ENCODE data around the gene ERH.
"Not testable (repeated sequence)": the region's sequence is repeated elsewhere in the genome, so short reads cannot be mapped to it uniquely, and the experiment has no call there.

ERH gene

DNA sequence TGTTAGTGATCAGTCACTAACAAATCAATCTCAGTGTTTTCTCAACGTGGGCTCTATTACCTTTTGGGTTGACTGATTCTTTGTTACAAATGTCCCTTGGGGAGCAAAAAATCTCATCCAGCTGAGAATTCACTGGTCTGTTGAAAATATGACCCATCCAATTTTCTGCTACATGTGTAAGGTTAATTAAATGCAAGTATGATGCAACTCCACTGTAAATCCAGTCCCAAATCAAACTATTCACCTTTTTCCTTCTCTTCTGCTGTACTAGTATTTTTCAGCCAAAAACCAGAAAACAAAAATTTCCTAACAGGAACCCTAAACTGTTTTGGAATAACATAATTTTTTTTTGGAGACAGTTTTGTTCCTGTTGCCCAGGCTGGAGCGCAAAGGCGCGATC, 2.2 kb downstream of the ERH start:
- DNase-seq (ENCODE audit: low spot score) = no peak

DNA sequence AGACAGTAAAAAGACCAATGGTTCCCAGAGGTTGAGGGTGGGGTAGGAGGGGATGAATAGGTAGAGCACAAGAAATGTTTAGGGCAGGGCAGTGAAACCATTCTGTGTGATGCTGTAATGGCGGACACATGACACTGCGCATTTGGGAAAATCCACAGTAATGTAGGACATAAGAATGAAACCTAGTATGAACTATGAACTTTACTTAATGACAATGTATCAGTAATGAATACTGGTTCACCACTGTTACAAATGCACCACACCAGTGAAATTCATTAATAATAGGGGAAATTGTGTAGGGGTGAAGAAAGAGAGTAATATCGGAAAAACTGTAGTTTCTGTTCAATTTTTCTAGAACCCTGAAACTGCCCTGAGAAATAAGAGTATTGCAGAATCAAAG, 5.6 kb downstream of the ERH start:
- DNase-seq (ENCODE audit: low spot score) = no peak

DNA sequence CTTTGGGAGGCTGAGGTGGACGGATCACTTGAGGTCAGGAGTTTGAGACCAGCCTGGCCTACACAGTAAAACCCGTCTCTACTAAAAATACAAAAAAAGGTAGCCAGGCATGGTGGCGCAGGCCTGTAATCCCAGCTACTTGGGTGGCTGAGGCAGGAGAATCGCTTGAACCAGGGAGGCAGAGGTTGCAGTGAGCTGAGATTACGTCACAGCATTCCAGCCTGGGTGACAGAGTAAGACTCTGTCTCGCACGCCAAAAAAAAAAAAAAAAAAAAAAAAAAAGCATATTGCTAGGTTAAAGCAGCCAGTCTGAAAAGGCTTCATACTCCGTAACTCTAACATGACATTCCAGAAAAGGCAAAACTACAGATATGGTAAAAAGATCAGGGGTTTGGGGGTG, 6.7 kb downstream of the ERH start:
- not testable (repeated sequence) for DNase-seq (ENCODE audit: low spot score)

DNA sequence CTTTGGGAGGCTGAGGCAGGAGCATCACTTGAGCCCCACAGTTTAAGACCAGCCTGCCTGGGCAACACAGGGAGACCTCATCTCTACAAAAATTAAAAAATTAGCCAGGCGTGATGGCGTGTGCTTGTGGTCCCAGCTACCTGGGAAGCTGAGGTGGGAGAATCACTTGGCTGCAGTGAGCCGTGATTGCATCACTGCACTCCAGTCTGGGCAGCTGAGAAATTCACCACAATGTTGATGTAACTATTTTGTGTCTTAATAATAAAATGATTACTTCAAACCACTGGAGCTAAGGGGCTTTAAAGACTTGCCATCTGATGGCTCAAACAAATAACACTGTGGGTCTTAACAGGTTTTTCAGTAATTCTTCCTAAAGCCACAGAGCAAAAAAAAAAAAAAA, 10.8 kb downstream of the ERH start:
- DNase-seq (ENCODE audit: low spot score) = no peak

DNA sequence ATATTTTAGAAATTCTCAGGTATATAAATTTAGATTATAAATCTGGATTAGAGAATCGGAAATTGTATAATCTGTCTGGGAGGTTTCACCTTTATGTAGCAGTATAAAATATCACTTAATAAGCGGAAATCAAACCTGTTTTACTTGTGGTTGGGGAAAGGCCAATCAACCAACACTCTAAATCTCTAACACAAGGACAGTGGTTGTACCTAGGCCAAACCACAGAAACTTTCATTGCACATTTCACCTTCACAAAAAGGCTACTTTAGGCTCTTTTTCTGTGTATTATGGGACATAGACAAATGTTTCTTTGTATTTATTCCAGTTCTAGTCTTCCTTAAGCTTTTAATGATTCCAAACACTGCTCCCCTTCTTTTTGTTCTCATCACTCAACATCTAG, 19.8 kb downstream of the ERH start:
- no peak for DNase-seq (ENCODE audit: low spot score)

DNA sequence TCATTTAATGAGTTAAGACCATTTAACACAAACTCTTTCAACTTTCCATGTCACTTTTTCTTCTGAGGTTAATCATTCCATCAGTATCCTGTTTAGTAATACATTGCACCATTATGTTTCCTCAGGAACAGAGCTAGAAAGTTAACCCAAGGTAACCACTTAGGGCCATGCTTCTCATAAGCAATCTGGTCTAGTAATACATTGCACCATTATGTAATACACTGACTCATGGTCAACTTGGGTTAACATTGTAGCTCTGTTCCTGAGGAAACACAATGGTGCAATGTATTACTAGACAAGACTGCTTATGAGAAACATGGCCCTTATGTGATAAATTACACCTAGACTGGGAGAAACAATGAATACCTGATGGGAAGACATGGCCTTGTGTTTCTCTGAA, 21.7 kb downstream of the ERH start:
- DNase-seq (ENCODE audit: low spot score) = no peak

DNA sequence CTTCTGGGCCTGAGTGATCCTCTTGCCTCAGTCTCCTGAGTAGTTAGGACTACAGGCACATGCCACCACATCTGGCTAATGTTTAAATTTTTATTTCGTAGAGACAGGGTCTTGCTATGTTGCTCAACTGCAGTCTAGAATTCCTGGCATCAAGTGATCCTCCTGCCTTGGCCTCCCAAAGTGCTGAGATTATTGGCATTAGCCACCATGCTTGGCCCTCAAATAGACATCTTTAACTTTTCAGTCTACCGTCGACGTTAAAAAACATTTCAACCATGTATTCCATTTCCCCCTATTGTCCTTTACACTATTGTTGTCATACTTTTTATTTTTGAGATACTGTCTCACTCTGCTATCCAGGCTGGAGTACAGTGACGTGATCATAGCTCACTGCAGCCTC, 22.4 kb downstream of the ERH start:
- no peak for DNase-seq (ENCODE audit: low spot score)

DNA sequence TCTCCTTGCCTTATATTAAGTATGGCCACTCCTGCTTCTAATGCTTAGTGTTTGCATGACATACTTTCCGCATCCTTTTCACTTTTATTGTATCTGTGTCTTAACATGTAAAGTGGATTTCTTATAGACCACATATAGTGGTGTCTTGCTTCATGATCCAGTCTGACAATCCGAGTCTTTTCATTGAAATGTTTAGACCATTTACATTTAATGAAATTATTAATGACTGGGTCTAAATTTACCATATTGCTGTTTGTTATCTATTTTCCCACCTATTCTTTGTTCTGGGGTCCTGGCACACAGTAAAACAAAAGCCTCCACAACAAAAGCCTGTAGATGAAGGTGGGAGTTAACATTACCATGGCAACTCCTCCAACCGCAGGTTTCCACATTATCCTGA, 22.9 kb downstream of the ERH start:
- no peak for DNase-seq (ENCODE audit: low spot score)

DNA sequence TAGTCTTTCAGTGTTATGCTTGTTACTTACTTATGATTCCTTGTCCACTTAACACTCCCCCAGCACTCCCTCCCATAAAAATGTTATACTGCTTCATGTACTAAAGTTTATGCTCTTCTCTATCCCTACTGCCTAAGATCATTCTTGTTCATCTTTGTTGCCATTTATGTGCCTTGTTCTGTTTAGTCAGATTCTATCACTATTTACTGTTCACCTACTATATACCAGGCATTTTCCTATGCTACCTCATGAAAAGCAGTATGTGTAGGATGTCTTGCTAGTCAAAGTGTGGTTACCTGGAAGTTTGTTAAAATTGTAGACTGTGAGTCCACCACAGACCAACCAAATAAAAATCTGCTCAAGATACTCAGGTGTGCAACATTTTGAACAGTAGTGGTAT, 23.9 kb downstream of the ERH start:
- DNase-seq (ENCODE audit: low spot score) = no peak

DNA sequence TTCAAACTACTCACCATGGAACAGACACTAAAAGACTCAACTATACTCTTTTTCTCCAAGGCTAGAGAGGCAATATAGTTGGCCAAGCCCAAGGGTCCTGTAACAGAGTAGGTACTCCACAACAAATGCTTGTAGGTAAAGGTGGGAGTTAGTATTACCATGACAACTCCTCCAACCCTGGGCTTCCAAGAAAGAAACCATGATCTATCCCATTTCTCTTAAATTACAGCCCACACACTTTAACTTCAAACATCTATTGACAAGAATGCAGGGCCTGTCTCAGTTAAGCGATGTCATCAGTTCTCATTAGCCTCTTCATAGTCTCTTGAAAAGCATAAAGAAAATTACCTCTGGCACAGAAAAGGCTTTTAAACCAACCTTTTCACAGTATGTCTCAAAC, 25.0 kb downstream of the ERH start:
- DNase-seq (ENCODE audit: low spot score) = no peak

DNA sequence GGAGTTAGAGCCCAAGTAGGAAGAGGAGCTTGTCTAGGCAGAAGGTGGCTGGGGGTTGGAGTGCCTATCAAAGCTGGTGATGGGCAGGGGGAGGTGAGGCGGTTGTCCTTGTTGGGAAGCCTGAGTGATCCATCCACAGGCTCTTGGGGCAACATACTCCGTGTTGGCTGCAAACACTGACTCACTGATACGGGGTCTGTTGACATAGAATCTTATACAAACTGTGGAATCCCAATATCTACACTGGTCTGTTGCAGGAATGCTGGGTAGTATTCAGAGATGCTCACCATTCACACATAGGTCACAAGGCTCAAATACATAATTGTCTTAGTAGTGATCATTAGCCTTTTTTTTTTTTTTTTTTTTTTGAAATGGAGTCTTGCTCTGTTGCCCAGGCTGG, 26.0 kb downstream of the ERH start:
- DNase-seq (ENCODE audit: low spot score) = no peak

DNA sequence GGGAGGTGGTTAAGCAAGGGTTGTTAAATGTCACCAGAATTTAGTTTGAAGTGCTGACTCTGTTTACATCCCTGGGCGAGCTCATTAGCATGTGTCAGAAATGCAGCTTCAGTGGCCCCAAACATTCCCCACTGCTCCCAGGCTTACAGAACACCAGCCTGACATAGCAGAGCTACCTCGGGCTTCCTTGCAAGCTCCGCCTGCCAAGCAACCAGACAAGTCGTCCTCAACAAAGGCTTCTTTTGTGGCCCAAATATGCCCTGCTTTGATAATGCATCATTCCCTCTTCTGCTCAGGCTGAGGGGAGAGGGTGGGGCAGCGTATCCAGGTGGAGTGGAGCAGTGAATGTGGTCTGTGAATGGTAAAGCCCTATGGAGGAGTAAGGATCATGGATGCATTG, 28.0 kb downstream of the ERH start:
- DNase-seq (ENCODE audit: low spot score) = no peak

DNA sequence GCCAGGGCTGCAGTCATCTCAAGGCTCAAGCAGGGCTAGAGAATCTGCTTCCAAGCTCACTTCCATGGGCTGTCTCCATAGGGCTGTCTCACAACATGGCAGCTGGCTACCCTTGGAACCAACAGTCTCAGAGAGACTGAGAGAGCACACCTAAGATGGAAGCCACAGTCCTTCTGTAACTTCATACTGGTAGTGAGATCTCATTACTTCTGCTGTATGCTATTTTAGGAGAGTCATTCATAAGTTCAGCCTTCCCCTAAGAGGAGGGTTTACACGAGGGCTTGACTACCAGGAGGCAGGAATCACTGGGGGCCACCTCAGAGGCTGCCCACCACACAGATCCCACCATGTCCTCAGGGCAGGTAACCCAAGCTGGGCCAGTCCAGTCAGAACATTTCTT, 29.7 kb downstream of the ERH start:
- DNase-seq (ENCODE audit: low spot score) = no peak

DNA sequence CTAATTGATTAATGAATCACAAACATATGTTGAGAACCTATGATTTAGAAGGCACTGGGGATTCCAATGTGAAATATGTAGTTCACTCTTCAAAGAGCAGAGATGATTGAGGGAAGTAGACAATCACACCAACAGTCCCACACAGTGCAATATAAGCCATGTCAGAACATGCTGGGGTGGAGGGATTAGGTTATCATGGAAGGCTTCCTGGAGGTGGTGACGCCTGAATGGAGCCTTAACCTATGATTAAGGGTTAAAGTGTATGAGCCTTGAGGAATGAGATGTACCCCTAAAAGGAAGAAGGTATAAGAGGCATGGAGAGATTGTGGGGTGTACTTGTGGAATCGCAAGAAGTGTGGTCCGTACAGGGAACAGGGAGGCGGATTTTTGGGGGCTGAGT, 31.3 kb downstream of the ERH start:
- DNase-seq (ENCODE audit: low spot score) = no peak

DNA sequence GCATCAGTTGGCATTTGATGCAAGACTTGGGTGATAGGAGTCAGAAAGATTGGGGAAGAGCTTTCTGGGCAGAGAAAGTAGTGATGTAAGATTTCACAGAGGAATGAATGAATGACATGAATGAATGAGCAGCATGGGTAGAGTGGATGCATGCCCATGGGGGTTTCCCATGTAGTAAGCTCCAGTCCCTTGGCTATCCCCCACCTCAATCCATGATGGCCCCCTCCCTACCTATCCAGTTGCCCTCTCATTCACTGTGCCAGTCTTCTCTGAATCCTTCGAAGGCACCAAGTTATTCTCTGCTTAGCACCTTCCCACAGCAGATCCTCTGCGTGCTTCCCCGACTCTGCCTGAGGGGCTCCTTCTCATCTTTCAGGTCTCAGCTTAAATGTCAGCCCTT, 32.0 kb downstream of the ERH start:
- DNase-seq (ENCODE audit: low spot score) = no peak

DNA sequence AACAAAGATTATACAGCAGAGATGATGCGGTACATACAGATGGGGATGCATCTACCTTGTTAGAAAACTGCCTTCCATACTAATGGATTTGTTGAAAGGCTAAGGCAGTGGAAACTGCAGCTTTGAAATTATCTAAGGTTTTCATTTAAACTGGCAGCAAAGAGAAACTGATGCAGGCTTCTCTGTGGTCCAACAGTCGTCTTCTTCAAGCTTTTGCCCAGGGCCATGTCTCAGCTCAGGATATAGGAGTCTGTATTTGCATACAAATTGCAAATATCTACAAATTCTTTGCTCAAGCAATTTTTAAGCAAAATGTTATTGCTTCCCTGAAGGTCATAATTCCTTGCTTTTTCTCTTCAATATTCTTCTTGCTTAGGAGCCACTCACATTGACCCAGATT, 33.7 kb downstream of the ERH start:
- no peak for DNase-seq (ENCODE audit: low spot score)

DNA sequence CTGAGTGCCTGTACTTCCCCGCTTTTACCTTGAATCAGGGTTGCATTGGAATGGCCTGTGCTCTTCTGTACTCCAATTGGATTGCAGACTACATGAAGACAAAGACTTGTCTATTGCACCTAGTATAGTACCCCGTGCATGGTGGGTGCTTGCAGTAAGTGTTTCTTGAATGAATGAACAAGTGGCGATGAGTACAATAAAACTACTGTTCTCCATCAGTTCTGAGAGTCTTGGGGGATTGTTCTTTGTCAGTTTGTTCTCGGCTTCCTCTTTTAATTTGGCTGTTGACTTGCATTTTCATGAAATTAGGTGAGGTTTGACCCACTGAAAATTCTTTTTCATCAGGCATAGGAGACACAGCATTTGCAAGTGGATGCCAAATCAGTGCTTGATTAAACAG, 34.1 kb downstream of the ERH start:
- no peak for DNase-seq (ENCODE audit: low spot score)

DNA sequence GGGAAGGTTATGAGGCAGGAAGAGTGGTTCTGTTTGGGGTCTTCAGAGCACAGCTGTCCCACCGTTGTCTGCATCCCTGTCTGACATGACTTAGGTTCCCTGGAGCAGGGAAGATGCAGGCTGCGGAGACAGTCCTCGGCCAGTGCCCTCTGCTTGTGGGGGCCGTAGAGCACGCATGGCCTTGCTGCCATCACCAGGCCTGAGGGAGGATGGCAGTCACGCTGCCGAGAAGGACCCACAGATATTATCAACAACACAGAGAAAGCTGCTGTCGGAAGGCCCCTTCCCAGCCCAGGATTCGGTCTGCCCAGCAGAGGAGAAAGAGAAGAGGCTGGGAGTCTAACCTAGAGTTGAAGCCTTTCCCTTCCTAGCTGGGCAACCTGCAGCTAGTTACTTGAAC, 35.0 kb downstream of the ERH start:
- peak; percentile 84 for DNase-seq (ENCODE audit: low spot score)

DNA sequence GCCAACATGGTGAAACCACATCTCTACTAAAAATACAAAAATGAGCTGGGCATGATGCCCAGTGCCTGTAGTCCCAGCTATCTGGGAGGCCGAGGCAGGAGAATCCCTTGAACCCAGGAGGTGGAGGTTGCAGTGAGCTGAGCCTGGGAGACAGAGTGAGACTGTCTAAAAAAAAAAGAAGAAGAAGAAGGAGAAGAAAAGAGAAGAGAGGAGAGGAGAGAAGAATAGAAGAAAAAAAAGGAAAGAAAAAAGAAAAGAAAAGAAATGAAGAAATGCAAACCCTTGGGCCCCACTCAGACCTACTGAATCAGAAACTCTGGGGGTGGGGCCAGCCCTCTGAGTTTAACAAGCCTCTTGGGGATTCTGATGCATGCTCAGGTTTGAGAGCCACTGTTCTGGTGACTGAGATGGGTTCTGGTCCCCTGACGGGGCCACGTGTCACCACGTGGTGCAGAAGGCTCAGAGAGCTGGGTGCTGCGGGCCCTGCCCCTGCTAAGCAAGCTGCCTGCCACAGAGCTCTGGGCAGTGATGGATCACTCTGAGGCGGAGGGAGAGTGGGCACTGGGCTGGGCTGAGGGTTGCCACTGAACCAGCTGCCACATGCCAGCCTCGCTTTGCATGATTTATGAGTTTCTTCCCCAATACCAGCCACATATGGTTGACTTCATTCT, 37.5 kb downstream of the ERH start:
- DNase-seq (ENCODE audit: low spot score) = no peak

DNA sequence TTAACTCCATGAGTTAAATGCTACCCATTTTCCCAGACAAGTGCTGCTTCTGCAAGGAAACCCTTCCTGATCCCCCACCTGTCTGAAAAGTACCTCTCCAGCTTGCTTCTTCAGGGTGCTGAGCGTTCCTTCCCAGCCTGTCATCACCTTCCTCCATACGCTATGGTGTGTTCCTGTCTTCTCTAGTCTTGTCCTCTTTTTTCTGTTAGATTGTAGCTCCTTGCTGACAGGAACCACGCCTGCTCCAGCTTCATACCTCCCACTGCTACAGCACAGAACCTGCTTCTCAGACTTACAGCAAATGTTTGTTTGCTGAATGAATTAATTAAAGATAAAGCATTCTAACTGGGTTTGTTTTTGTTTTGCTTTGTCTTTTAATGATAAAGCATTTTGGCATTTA, 39.1 kb downstream of the ERH start:
- no peak for DNase-seq (ENCODE audit: low spot score)

DNA sequence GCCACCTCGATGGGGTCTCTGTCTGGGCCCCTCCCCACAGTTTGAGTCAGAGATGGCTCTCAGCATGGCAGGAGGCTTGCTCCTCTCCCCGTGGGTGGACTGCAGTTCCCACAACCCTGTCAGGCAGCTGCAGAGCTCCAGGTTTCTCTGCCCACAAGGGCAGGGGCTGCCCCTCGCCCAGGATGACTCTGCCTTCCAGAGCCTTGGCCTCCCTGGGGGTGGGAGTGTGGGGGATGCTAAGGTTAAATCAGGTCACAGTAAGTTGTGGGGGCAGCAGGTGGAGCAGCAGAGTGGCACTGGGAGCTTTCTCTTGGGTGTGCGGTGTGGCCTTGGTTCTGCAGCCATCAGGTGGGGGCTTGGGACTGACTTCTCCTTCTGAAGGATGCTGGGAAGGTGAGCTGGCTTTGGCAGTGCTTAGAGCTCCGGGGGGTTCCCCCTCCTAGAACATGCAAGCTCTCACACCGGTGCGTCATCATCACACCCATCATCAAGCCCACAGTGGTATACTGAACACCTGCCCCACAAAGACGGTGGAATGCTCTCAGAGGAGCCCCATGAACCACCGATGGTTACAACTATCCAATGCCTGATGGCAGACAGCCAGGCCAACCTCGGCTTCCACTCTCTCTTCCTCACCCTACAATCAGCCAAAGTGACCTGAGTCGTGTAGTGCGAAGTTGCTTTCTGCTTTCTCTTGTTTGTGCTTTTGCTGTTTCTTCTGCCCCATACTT, 39.7 kb downstream of the ERH start:
- DNase-seq (ENCODE audit: low spot score) = no peak

DNA sequence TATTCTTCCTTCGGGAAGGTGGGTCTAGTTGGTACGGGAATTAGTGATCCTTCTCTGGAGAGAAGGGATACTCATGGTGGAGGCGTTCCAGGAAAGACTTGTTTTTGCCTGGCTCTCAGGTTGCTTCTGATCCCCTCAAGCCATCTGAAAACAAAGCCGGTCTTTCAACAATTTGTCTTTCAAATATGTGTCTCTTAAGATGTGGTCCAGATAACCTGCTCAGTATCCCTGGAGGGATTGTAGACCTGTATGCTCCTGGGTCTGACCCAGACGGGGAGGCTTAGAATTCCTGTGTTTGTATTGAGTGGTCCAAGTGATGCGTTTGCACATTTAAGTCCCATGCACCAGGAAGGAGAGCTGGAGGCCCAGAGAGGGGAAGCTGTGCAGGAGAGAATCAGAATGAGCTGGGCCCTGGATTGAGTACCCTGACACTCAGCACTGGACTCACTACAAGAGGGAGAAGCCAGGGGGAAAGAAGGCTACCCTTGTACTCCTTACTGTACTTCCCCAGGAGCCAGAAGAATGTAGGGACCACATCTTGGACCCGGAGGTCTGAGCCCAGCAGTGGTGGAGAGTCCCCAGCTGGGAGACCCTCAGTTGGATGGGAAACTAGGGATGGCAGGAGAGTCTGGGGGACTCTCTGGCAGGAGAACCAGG, 40.4 kb downstream of the ERH start:
- no peak for DNase-seq (ENCODE audit: low spot score)

DNA sequence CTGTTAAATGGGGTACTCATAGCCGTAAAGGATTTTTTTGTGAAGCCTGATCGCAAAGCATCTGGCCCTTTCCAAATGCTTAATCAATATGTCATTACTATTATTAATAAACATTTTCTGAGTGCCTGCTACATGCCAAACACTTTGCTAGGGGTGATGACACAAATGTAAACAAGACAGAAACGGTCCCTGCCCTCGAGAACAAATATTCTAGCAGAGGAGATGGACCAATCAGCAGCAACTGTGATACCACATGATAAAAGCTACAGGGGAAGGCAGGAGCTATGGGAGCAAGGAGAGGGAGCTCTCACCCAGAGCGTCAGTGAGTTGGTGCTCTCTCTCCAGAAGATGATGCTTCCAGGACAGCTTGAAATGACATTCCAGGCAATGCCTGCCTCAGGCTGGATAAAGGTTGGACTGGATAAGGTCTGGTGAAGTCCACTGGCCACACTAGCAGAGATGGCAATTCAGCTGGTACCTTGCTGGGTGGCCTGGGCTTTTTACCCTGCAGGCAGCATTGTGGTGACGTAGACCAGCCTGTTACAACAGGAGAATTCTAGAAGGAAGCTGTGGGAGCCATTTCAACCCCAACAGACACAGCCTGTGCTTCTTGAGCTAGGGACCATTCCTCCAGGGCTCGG, 41.1 kb downstream of the ERH start:
- no peak for DNase-seq (ENCODE audit: low spot score)

Measured in GM03348 (cell line).